GM21528 (cell line): ENCODE measurements around the gene SCPEP1.
"Not testable (repeated sequence)": the region's sequence is repeated elsewhere in the genome, so short reads cannot be mapped to it uniquely, and the experiment has no call there.

Experiments used
- ATAC-seq: cut with Tn5 transposase; IDR thresholded peaks from one replicate; pipeline ENCODE4 v1.9.1; 2021; ENCODE audit warnings: mild to moderate bottlenecking, moderate library complexity; ENCODE audit not compliant: unreplicated experiment, low FRiP score

The SCPEP1 gene

GRCh38 chr17:56965241-56965640 lies 12.7 kb upstream of the SCPEP1 start:
- not testable (repeated sequence) for ATAC-seq

DNA sequence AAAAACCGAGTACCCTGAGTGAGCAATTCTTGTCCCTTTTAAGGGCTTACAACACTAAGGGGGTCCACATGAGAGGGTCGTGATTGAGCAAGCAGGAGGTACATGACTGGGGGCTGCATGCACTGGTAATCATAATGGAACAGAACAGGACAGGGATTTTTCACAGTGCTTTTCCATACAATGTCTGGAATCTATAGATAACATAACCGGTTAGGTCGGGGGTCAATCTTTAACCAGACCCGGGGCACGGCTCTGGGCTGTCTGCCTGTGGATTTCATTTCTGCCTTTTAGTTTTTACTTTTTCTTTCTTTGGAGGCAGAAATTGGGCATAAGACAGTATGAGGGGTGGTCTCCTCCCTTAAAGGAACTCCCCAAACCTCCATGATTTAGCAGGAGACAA lies 12.2 kb upstream of the SCPEP1 start:
- not testable (repeated sequence) for ATAC-seq

GRCh38 chr17:56966338-56966737 lies 11.6 kb upstream of the SCPEP1 start:
- no peak for ATAC-seq

- no peak for ATAC-seq
Observed at GRCh38 chr17:56970974-56971373, 7.0 kb upstream of the SCPEP1 start.

GRCh38 chr17:56972111-56972730 lies 5.7 kb upstream of the SCPEP1 start:
- ATAC-seq, result no peak

DNA sequence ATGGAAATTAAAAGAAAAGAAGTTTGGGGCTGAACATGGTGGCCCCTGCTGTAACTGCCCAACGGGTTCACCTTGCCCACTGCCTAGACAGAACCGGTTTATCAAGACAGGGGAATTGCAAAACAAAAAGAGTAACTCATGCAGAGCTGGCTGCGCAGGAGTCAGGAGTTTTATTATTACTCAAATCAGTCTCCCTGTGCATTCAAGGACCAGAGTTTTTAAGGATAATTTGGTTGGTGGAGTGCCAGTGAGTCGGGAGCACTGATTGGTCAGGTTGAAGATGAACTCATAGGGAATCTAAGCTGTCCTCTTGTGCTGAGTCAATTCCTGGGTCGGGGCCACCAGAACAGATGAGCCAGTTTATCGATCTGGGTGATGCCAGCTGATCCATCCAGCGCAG lies 4.4 kb upstream of the SCPEP1 start:
- no peak for ATAC-seq

DNA sequence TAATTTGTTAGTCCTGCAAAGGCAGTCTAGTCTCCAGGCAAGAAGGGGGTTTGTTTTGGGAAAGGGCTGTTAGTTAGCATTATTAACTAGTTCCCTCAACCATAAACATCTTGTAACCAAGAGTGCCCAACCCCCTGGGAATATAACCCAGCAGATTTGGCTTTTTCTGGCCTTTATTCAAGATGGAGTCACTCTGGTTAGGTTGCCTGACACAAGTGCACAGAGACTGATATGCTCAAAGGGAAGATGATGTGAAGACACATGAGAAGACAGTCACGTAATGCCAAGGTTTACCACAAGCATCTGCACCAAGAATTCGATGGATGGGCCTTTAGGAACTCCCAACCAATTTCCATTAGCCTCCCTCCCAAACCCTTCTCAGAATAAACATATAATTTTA lies 3.9 kb upstream of the SCPEP1 start:
- no peak for ATAC-seq

DNA sequence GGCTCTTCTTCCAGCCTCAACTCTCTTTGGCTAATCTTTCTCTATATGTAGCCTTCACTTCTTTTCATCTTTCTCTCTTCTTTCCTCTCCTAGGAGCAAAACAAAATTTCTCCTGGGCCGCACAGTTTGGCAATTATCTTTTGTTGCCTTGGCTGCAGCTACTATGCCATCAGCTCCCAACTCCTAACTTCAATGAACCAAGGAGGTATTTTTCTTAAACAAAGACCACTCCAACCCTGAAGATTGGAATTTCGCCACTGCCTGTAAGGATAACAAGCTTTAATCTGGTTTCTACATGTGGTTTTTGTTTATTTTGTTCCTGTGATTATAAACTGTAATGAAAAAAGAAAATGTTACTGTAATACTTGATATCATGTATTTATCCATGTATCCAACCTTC lies 2.3 kb upstream of the SCPEP1 start:
- no peak for ATAC-seq

- no peak for ATAC-seq
Observed at GRCh38 chr17:56976941-56977608, 856 bp upstream of the SCPEP1 start.

DNA sequence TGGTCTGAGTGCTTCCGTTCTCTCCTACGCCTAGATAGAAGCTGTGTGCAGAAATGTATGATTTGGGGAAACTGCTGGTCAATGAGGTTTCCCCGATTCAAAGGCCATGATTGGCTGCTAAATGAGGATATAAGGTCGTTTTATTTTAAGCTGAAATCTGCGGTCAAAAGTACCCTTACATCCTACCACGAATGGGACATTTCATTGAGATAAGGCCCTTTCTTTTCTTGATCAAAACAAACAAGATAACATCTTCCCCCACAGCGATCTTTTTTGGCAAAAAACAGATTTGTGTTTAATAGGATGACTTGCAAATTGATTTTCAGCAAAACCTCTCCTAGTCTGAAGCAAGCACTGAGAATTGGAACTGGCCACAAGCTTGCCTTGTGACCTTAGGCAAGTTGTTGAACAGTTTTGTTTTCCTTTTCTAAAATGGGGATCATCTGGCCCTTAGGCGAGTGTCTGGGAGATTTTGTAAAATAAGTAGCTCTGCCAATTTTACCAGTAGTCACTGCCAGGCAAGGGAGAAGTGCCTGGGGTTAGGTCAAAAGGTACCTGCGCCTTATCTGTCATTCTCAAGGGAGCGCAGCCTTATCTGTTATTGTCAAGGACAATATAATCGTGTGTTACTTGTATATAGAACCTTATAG lies 635 bp downstream of the SCPEP1 start:
- ATAC-seq, result peak; percentile 41

DNA sequence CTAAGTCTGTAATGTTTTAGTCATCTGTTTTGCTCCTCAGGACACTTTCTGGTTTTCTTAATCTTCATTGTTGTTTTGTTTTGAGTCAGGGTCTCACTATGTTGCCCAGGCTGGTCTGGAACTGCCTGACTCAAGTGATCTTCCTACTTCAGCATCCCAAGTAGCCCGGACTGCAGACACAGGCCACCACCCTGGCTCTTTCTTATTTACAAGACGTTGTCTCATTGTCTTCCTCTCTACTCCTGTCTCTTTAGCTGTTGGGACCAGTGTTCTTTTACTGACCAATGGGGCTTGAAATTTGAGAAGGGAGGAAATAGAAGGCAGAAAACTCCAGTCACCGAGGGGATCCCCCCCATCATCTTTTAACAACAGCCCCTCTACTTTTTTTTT lies 1.2 kb downstream of the SCPEP1 start:
- ATAC-seq, result no peak

- ATAC-seq, result not testable (repeated sequence)
Observed at GRCh38 chr17:56980526-56980925, 2.6 kb downstream of the SCPEP1 start.

- ATAC-seq, result no peak
Observed at GRCh38 chr17:56982312-56982711, 4.4 kb downstream of the SCPEP1 start.

DNA sequence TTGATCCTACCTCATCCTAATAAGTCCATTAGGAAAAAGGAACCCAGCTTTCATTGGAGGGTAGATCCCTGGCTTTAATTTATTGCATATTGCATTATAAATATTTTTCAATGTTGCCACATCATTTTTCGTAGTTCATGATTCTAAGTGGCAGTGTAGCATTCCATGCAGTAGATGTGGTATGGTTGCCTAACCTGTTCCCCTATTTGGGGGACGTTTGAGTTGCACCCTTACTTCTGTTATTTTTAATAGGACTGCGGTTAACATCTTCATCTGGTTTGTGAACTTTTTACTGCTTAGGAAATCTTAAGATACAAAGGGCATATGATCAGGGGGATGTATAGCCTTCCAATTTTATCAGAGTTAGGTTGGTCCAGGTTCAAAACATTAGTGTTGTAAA lies 5.4 kb downstream of the SCPEP1 start:
- no peak for ATAC-seq

DNA sequence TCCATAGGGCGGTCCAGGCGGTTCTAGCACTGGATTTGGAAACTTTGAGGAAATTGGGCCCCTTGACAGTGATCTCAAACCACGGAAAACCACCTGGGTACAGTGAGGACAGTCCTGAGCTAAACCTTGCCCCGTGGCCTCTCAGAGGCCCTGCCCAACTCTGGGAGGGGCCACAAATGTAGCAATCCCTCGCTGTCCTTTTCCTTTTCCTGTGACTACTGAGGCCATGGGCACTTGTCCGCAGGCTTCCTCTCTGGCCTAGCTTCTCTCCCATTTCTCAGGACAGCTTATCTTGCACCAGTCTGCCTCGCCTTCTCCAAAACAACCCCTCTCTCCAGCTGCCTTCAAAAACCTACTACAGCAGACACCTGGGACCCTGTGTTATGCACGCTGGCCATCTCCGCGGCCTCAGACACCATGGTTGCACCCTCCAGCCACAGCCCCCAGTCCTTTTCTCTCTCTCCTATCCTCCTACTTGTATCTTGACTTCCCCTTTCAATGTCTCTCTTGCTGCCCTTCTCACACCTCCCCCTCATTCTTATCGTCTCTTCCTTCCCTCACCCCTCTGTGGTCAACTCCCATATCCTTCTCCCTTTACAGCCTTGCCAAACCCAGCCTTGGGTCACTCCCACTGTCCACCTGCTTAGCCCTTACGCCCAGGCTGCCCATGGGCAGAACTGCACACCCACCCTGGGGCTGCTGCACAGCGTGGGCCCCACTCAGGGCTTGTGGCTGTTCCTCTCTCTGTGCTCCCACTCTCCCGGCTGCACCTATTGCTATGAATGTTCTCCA lies 7.6 kb downstream of the SCPEP1 start:
- no peak for ATAC-seq

DNA sequence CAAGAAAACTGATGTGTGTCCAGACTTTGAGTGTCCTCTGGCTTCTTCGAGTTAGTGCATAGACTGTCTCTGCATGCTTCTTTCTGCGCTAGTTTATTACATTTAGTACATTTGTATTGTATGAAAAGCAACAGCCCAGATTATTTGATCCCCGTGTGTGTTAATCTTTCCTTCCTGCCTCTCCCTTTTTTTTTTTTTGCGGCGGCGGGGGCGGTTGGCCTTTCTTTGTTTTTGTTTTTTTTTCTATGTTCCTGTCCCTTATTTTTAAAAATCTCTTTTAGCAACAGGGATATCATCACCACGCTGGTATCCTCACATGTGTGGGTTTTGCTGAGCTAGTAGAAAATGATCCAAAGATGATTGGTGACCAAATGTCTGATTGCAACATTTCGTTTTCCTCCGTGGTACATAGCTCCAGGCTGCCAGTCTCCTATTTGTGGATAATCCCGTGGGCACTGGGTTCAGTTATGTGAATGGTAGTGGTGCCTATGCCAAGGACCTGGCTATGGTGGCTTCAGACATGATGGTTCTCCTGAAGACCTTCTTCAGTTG lies 9.4 kb downstream of the SCPEP1 start:
- no peak for ATAC-seq

DNA sequence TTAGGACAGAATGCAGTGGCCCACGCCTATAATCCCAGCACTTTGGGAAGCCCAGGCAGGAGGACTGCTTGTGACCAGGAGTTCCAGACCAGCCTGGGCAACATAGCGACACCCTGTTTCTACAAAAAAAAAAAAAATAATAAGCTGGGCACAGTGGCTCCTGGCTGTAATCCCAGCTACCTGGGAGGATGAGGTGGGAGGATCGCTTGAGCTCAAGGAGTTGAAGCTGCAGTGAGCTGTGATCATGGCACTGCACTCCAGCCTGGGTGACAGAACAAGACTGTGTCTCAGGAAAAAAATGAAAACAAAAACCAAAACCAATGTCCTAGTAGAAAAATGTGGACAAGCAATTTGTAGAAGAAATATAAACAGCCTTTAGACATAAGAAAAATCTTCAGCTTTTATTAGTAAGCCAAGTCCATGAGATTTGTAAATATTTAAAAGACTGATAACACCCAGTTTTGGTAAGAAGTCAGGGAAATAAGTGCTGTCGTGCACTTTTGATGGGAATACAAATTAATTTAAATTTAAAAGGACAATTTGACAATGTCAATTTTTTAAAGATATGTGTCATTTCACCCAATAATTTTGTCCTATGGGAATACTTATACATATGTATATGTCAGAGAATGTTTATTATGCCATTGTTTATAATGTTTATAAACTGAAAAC lies 11.1 kb downstream of the SCPEP1 start:
- no peak for ATAC-seq

DNA sequence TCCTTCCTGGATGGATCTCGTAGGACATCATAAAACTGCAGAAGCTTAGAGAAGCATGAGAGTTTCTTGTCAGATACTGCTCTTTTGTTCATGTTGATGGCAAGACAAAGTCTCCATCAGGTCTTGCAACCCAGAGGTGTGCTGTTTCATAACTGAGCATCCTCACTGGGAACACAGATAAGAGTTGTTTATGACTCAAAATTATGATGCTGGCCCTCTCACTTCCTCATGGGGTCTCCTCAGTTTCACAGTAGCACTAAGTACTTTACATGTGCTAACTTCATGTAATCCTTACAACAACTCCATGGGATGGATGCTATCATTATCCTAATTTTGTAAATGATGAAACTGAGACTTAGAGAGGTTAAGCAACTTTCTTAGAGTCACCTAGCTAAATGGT lies 14.4 kb downstream of the SCPEP1 start:
- ATAC-seq, result no peak

- no peak for ATAC-seq
Observed at GRCh38 chr17:56994009-56994792, 16.3 kb downstream of the SCPEP1 start.

GRCh38 chr17:56995766-56996165 lies 17.8 kb downstream of the SCPEP1 start:
- ATAC-seq, result no peak
